Measurements from ENCODE around the gene FGFR3.
"Not testable (repeated sequence)": the region's sequence is repeated elsewhere in the genome, so short reads cannot be mapped to it uniquely, and the experiment has no call there.

The FGFR3 gene

GRCh38 chr4:1843852-1844251 lies 50.8 kb downstream of the FGFR3 start:
- no peak for DNase-seq

- DNase-seq = not testable (repeated sequence)
Measured at GRCh38 chr4:1844618-1845017, 51.5 kb downstream of the FGFR3 start.

GRCh38 chr4:1846580-1846979 lies 53.5 kb downstream of the FGFR3 start:
- no peak for DNase-seq

GRCh38 chr4:1850276-1850675 lies 57.2 kb downstream of the FGFR3 start:
- no peak for DNase-seq

GRCh38 chr4:1851160-1851559 lies 58.1 kb downstream of the FGFR3 start:
- no peak for DNase-seq

GRCh38 chr4:1851575-1852410 lies 58.7 kb downstream of the FGFR3 start:
- DNase-seq = no peak

- DNase-seq = no peak
Measured at GRCh38 chr4:1852904-1853623, 60.0 kb downstream of the FGFR3 start.

GRCh38 chr4:1854752-1855151 lies 61.7 kb downstream of the FGFR3 start:
- DNase-seq = no peak

GRCh38 chr4:1855333-1856070 lies 62.4 kb downstream of the FGFR3 start:
- no peak for DNase-seq

- DNase-seq = peak; percentile 93
Measured at GRCh38 chr4:1856071-1856942, 63.2 kb downstream of the FGFR3 start, which contains the start of gene LETM1. Gene LETM1 (minus strand): TSS chr4:1856156. CDS start chr4:1855950, 206 bp downstream.

GRCh38 chr4:1856943-1857699 lies 64.0 kb downstream of the FGFR3 start:
- DNase-seq = no peak

GRCh38 chr4:1857931-1858330 lies 64.8 kb downstream of the FGFR3 start:
- DNase-seq = no peak

Measured in stimulated activated CD4-positive, alpha-beta T cell treated with anti-CD3 and anti-CD28 coated beads, Interleukin-4, amount 100 ng/mL, for 24 hours (primary cell).